Calu3 (cell line): ENCODE results near the gene KCNIP4. TPM values are rescaled to one million over a fixed set of nuclear protein-coding genes. Genes with fewer than 3 reads are reported as not detected.

Experiments used
- BruUV-seq: library from RNA; stranded (reverse); fragments of 400-500 nt; replicated peaks from 2 replicates; lab custom pipeline; 2021; lab: Mats Ljungman, UMichigan
- CTCF ChIA-PET: fragments of 300-600 bp; sonication (Branson Sonifier 250); formaldehyde crosslinking; loops from one replicate; lab custom pipeline; 2022; ENCODE audit warnings: antibody characterized with exemption; lab: Charles Lee
- DNase-seq: peaks from one replicate; pipeline ENCODE4 v3.0.0; 2022
- H3K27ac Mint-ChIP-seq: one replicate; pipeline ENCODE4 v1.8.0; 2022; ENCODE audit warnings: mixed read lengths; ENCODE audit not compliant: unreplicated experiment
- H3K27me3 Mint-ChIP-seq: one replicate; pipeline ENCODE4 v1.8.0; 2022; ENCODE audit warnings: mixed read lengths; ENCODE audit not compliant: unreplicated experiment
- H3K36me3 Mint-ChIP-seq: one replicate; pipeline ENCODE4 v1.8.0; 2022; ENCODE audit warnings: mild to moderate bottlenecking, moderate library complexity, mixed read lengths; ENCODE audit not compliant: insufficient read depth, unreplicated experiment
- H3K4me1 Mint-ChIP-seq: one replicate; pipeline ENCODE4 v1.8.0; 2022; ENCODE audit warnings: mild to moderate bottlenecking, low read depth, mixed read lengths; ENCODE audit not compliant: unreplicated experiment
- H3K4me3 Mint-ChIP-seq: one replicate; pipeline ENCODE4 v1.8.0; 2022; ENCODE audit warnings: mild to moderate bottlenecking, low read depth, moderate library complexity, mixed read lengths; ENCODE audit not compliant: unreplicated experiment
- H3K9me3 Mint-ChIP-seq: one replicate; pipeline ENCODE4 v1.8.0; 2022; ENCODE audit warnings: low read depth, mixed read lengths; ENCODE audit not compliant: unreplicated experiment
- CTCF ChIP-seq: fragments of 200-600 bp; IDR thresholded peaks from one replicate; pipeline ENCODE4 v1.8.0; 2022; ENCODE audit warnings: antibody characterized with exemption; ENCODE audit not compliant: unreplicated experiment
- intact Hi-C: fragments of 100-400 bp; cut with micrococcal nuclease; formaldehyde crosslinking; loops from one replicate; pipeline ENCODE4 v1.10.0; 2022; ENCODE audit not compliant: unreplicated experiment
- total RNA-seq: library from RNA; stranded (reverse); gene quantifications from 2 replicates; pipeline ENCODE4 v1.2.3, GENCODE V29; 2022

The KCNIP4 gene
- total RNA-seq, 1 experiment from 2014 or later: not detected

- intact Hi-C loops: no loop called here
- DNase-seq: no peak
- TF ChIP-seq CTCF: no peak
- H3K4me3 Mint-ChIP-seq: no peak overlapping the region
- BruUV-seq: no TSS peak
- no peaks in the 10 kb centered on the region for H3K36me3 Mint-ChIP-seq
- H3K9me3 Mint-ChIP-seq: no peaks in the 10 kb centered on the region
- H3K27ac Mint-ChIP-seq: no peak overlapping the region
- CTCF ChIA-PET: no interaction called here
- H3K27me3 Mint-ChIP-seq: no peaks in the 10 kb centered on the region
- H3K4me1 Mint-ChIP-seq: no peaks in the 10 kb centered on the region
Measured at GRCh38 chr4:21688596-21689265, 259.8 kb downstream of the KCNIP4 start.

- Mint-ChIP-seq H3K4me3 (no peak overlapping the region), H3K27ac (no peak overlapping the region), H3K27me3 (no peaks in the 10 kb centered on the region), H3K36me3 (no peaks in the 10 kb centered on the region), H3K9me3 (no peaks in the 10 kb centered on the region), H3K4me1 (no peaks in the 10 kb centered on the region)
- TF ChIP-seq CTCF: no peak
- BruUV-seq: no TSS peak
- no peak for DNase-seq
- CTCF ChIA-PET: no interaction called here
- intact Hi-C loops: no loop called here
Measured at GRCh38 chr4:21685911-21686310, 262.7 kb downstream of the KCNIP4 start.

DNA sequence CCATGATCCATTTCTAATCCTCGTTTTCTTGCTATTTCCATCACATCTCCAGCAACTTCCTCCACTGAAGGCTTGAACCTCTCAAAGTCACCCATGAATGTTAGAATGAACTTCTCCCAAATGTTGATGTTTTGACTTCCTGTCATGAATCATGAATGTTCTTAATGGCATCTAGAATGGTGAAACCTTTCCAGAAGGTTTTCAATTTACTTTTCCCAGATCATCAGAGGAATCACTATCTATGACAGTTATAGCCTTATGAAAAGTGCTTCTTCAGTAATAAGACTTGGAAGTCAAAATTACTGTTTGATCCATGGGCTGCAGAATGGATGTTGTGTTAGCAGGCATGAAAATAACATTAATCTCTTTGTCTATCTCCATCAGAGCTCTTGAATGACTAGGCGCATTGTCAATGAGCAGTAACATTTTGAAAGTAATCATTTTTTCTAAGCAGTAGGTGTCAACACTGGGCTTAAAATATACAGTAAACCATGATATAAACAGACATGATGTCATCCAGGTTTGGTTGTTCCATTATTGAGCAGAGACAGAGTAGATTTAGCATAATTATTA lies 268.2 kb downstream of the KCNIP4 start:
- Mint-ChIP-seq H3K27me3 (no peaks in the 10 kb centered on the region), H3K4me1 (no peaks in the 10 kb centered on the region), H3K36me3 (no peaks in the 10 kb centered on the region), H3K9me3 (peaks cover 3% of the 10 kb centered on the region), H3K27ac (no peak overlapping the region), H3K4me3 (no peak overlapping the region)
- no TSS peak for BruUV-seq
- intact Hi-C loops: no loop called here
- DNase-seq: no peak
- CTCF ChIA-PET: no interaction called here
- no peak for TF ChIP-seq CTCF

- CTCF ChIA-PET: no interaction called here
- H3K27ac Mint-ChIP-seq: no peak overlapping the region
- intact Hi-C loops: no loop called here
- H3K4me1 Mint-ChIP-seq: no peaks in the 10 kb centered on the region
- no peak for DNase-seq
- no peak overlapping the region for H3K4me3 Mint-ChIP-seq
- no peaks in the 10 kb centered on the region for H3K27me3 Mint-ChIP-seq
- H3K36me3 Mint-ChIP-seq: no peaks in the 10 kb centered on the region
- peaks cover 3% of the 10 kb centered on the region for H3K9me3 Mint-ChIP-seq
- BruUV-seq: no TSS peak
- TF ChIP-seq CTCF: no peak
Measured at GRCh38 chr4:21678711-21679110, 269.9 kb downstream of the KCNIP4 start.
